Breast epithelium (tissue), 4 donors: ENCODE data around the gene KRTAP4-1. TPM values are rescaled to one million over a fixed set of nuclear protein-coding genes. Genes with fewer than 3 reads are reported as not detected.
"Not testable (repeated sequence)": the region's sequence is repeated elsewhere in the genome, so short reads cannot be mapped to it uniquely, and the experiment has no call there.

ENCODE experiments used
- DNase-seq, 2 donors: peaks; one replicate each; pipeline ENCODE4 v3.0.0-alpha.2; 2019; ENCODE audit warnings: low spot score in 2 of 2
- H3K27ac ChIP-seq, 2 donors: fragments of 200-600 bp; sonication (generic) in 1 of 2; one replicate each; pipeline ENCODE4 v1.5.1; 2016 to 2019; ENCODE audit warnings: mild to moderate bottlenecking in 1 of 2
- H3K27me3 ChIP-seq, 2 donors: fragments of 200-600 bp; sonication (generic) in 1 of 2; one replicate each; pipeline versions ENCODE4 v1.5.1 to v1.6.0; 2017 to 2019; ENCODE audit warnings: control low read depth in 1 of 2, mild to moderate bottlenecking in 1 of 2
- H3K36me3 ChIP-seq: fragments of 200-600 bp; one replicate; pipeline ENCODE4 v1.5.1; 2019
- H3K4me1 ChIP-seq, 2 donors: fragments of 200-600 bp; sonication (generic); one replicate each; pipeline ENCODE4 v1.5.1; 2016 to 2019; ENCODE audit warnings: control low read depth in 1 of 2
- H3K4me3 ChIP-seq, 3 donors: fragments of 200-600 bp; sonication (generic); 1 replicate in 2 of 3; 2 replicates in 1 of 3; pipeline ENCODE4 v1.5.1; 2016 to 2019; ENCODE audit warnings: mild to moderate bottlenecking in 3 of 3, moderate library complexity in 2 of 3
- H3K9me3 ChIP-seq, 2 donors: fragments of 200-600 bp; sonication (generic) in 1 of 2; one replicate each; pipeline ENCODE4 v1.5.1; 2016 to 2019; ENCODE audit warnings: control low read depth in 1 of 2
- CTCF ChIP-seq, 3 donors: fragments of 450-650 bp; IDR thresholded peaks; one replicate each; pipeline ENCODE4 v1.5.1; 2016 to 2017; ENCODE audit warnings: antibody characterized with exemption in 3 of 3, mild to moderate bottlenecking in 3 of 3, moderate library complexity in 3 of 3
- POLR2A ChIP-seq: fragments of 450-650 bp; IDR thresholded peaks from one replicate; pipeline ENCODE4 v1.6.1; 2016; ENCODE audit warnings: antibody characterized with exemption, mild to moderate bottlenecking, moderate library complexity
- POLR2AphosphoS5 ChIP-seq, 3 donors: sonication (generic); formaldehyde crosslinking; IDR thresholded peaks; one replicate each; pipeline ENCODE4 v1.6.1; 2017; ENCODE audit warnings: antibody characterized with exemption in 3 of 3
- intact Hi-C: fragments of 100-400 bp; cut with DNase I; formaldehyde crosslinking; loops from one replicate; pipeline ENCODE4 v1.15.1; 2023; ENCODE audit warnings: low total_unique reads
- total RNA-seq, 3 donors: library from RNA; depleted of rRNA; stranded (reverse); fragments of >200 nt; gene quantifications; one replicate each; pipeline ENCODE4 v1.1.0, GENCODE V29; 2016

The KRTAP4-1 gene
- total RNA-seq, 3 donors from 2014 or later, result not detected

- Histone ChIP-seq H3K4me1 (no peaks in the 10 kb centered on the region), H3K36me3 (no peaks in the 10 kb centered on the region), H3K9me3 (peaks cover 8 to 20% of the 10 kb centered on the region in 2 donors), H3K4me3 (no peak overlapping the region), H3K27me3 (no peaks in the 10 kb centered on the region), H3K27ac (no peak overlapping the region)
- intact Hi-C loops, result no loop called here
- TF ChIP-seq POLR2AphosphoS5 (IDR thresholded peaks at IDR 0.05) (no peak), CTCF (IDR thresholded peaks at IDR 0.05) (no peak), POLR2A (no peak)
- no peak for DNase-seq
Measured at GRCh38 chr17:41144846-41145245, 39.9 kb downstream of the KRTAP4-1 start.

- no peak for TF ChIP-seq CTCF (IDR thresholded peaks at IDR 0.05)
- TF ChIP-seq POLR2A, result no peak
- TF ChIP-seq POLR2AphosphoS5 (IDR thresholded peaks at IDR 0.05), result no peak
- no peaks in the 10 kb centered on the region for H3K36me3 ChIP-seq
- H3K4me1 ChIP-seq, result no peaks in the 10 kb centered on the region
- H3K9me3 ChIP-seq, result peaks cover 8 to 22% of the 10 kb centered on the region in 2 donors
- no peak for DNase-seq
- intact Hi-C loops, result no loop called here
- H3K27me3 ChIP-seq, result no peaks in the 10 kb centered on the region
- H3K27ac ChIP-seq, result no peak overlapping the region
- H3K4me3 ChIP-seq, result no peak overlapping the region
Measured at GRCh38 chr17:41141361-41141760, 43.4 kb downstream of the KRTAP4-1 start.

GRCh38 chr17:41140360-41141131 is 44.2 kb downstream of the KRTAP4-1 start, which contains the start of gene KRTAP4-6:
Gene KRTAP4-6 (minus strand): TSS chr17:41140544. CDS start chr17:41140487, 57 bp downstream.
- no peak for DNase-seq
- H3K27me3 ChIP-seq, result no peaks in the 10 kb centered on the region
- H3K36me3 ChIP-seq, result no peaks in the 10 kb centered on the region
- TF ChIP-seq POLR2AphosphoS5 (IDR thresholded peaks at IDR 0.05) (no peak), CTCF (IDR thresholded peaks at IDR 0.05) (no peak), POLR2A (no peak)
- no peak within 1 kb of the TSS for H3K4me3 ChIP-seq
- intact Hi-C loops, result no loop called here
- H3K4me1 ChIP-seq, result no peaks in the 10 kb centered on the region
- H3K9me3 ChIP-seq, result peaks cover 8 to 22% of the 10 kb centered on the region in 2 donors
- H3K27ac ChIP-seq, result no peak within 1 kb of the TSS

GRCh38 chr17:41139865-41140264 is 44.8 kb downstream of the KRTAP4-1 start:
- DNase-seq, intact Hi-C loops, H3K36me3 ChIP-seq, H3K27ac ChIP-seq, H3K4me3 ChIP-seq, H3K27me3 ChIP-seq, H3K4me1 ChIP-seq: not testable (repeated sequence)
- H3K9me3 ChIP-seq, result peaks cover 8 to 22% of the 10 kb centered on the region in 2 donors

Other genes starting within 250 kb of the KRTAP4-1 start
- gene KRT23, start 247.3 kb downstream of the KRTAP4-1 start, total RNA-seq, result 10 to 100 TPM in 2 of 3 donors, not detected in 1; 37.7 to 57.5 TPM
- not detected for gene KRT39, start 218.0 kb downstream of the KRTAP4-1 start, total RNA-seq
- under 1 TPM in 1 of 3 donors, not detected in 2; 0.29 TPM for gene KRT40, start 200.6 kb downstream of the KRTAP4-1 start, total RNA-seq
- gene KRTAP3-3, start 190.7 kb downstream of the KRTAP4-1 start, total RNA-seq, result not detected
- gene KRTAP3-2, start 185.0 kb downstream of the KRTAP4-1 start, total RNA-seq, result not detected
- not detected for gene KRTAP3-1, start 175.8 kb downstream of the KRTAP4-1 start, total RNA-seq
- not detected for gene KRTAP1-5, start 157.7 kb downstream of the KRTAP4-1 start, total RNA-seq
- gene KRTAP1-4, start 154.7 kb downstream of the KRTAP4-1 start, total RNA-seq, result not detected
- not detected for gene KRTAP1-3, start 150.0 kb downstream of the KRTAP4-1 start, total RNA-seq
- not detected for gene KRTAP1-1, start 143.5 kb downstream of the KRTAP4-1 start, total RNA-seq
- gene KRTAP2-1, start 137.6 kb downstream of the KRTAP4-1 start, total RNA-seq, result not detected
- gene KRTAP2-2, start 129.7 kb downstream of the KRTAP4-1 start, total RNA-seq, result not detected
- not detected for gene KRTAP2-3, start 124.8 kb downstream of the KRTAP4-1 start, total RNA-seq
- not detected for gene KRTAP2-4, start 119.0 kb downstream of the KRTAP4-1 start, total RNA-seq
- gene KRTAP4-7, start 100.8 kb downstream of the KRTAP4-1 start, total RNA-seq, result not detected
- not detected for gene KRTAP4-8, start 86.8 kb downstream of the KRTAP4-1 start, total RNA-seq
- not detected for gene KRTAP4-16, start 82.7 kb downstream of the KRTAP4-1 start, total RNA-seq
- gene KRTAP4-9, start 79.5 kb downstream of the KRTAP4-1 start, total RNA-seq, result not detected
- gene KRTAP4-11, start 66.5 kb downstream of the KRTAP4-1 start, total RNA-seq, result not detected
- not detected for gene KRTAP4-12, start 60.7 kb downstream of the KRTAP4-1 start, total RNA-seq
- gene KRTAP4-6, start 44.4 kb downstream of the KRTAP4-1 start, total RNA-seq, result not detected
- gene KRTAP4-5, start 35.1 kb downstream of the KRTAP4-1 start, total RNA-seq, result not detected
- not detected for gene KRTAP4-4, start 24.2 kb downstream of the KRTAP4-1 start, total RNA-seq
- gene KRTAP4-3, start 16.7 kb downstream of the KRTAP4-1 start, total RNA-seq, result not detected
- gene KRTAP4-2, start 6.7 kb downstream of the KRTAP4-1 start, total RNA-seq, result not detected
- not detected for gene KRTAP9-1, start 5.0 kb upstream of the KRTAP4-1 start, total RNA-seq
- gene KRTAP9-2, start 41.7 kb upstream of the KRTAP4-1 start, total RNA-seq, result not detected
- not detected for gene KRTAP9-3, start 47.5 kb upstream of the KRTAP4-1 start, total RNA-seq
- not detected for gene KRTAP9-8, start 53.1 kb upstream of the KRTAP4-1 start, total RNA-seq
- gene KRTAP9-4, start 64.8 kb upstream of the KRTAP4-1 start, total RNA-seq, result not detected
- not detected for gene KRTAP9-9, start 70.5 kb upstream of the KRTAP4-1 start, total RNA-seq
- gene KRTAP9-6, start 80.5 kb upstream of the KRTAP4-1 start, total RNA-seq, result not detected
- not detected for gene KRTAP9-7, start 90.8 kb upstream of the KRTAP4-1 start, total RNA-seq
- gene KRTAP29-1, start 117.9 kb upstream of the KRTAP4-1 start, total RNA-seq, result not detected
- gene KRTAP16-1, start 124.4 kb upstream of the KRTAP4-1 start, total RNA-seq, result not detected
- gene KRTAP17-1, start 130.8 kb upstream of the KRTAP4-1 start, total RNA-seq, result not detected
- not detected for gene KRT33A, start 165.9 kb upstream of the KRTAP4-1 start, total RNA-seq
- gene KRT33B, start 184.9 kb upstream of the KRTAP4-1 start, total RNA-seq, result not detected
- not detected for gene KRT34, start 197.4 kb upstream of the KRTAP4-1 start, total RNA-seq
- not detected for gene KRT31, start 212.7 kb upstream of the KRTAP4-1 start, total RNA-seq
- not detected for gene KRT37, start 239.7 kb upstream of the KRTAP4-1 start, total RNA-seq